G401.6 (cell line): ENCODE results near the gene MOB2.
"Not testable (repeated sequence)": the region's sequence is repeated elsewhere in the genome, so short reads cannot be mapped to it uniquely, and the experiment has no call there.

ENCODE experiments used
- FAIRE-seq: peaks from 2 replicates; lab custom pipeline; 2012; peaks lifted over from hg19 to GRCh38; lab: Jason Lieb, UNC

The MOB2 gene

DNA sequence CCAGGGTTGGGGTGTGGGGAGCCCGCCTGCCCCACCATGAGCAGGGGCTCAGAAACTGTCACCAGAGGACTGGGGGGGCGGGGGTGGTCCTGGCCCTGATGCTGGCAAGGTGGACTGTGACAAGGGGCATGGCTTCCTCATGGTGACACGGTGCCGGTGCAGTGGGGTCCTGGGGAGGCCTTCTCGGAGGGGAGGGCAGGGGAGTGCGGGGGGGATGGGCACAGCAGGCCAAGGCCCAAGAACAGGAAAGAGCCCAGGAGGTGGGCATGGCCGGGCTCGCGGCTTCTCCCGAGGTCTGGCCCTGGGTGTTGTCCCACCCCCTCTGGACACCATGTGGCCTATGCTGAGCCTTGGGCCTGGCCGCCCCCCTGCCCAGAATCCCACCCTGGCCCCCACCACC is 47.2 kb downstream of the MOB2 start:
- FAIRE-seq: no peak

GRCh38 chr11:1438967-1439330 is 47.6 kb downstream of the MOB2 start:
- FAIRE-seq: no peak

GRCh38 chr11:1438261-1438966 is 48.2 kb downstream of the MOB2 start:
- FAIRE-seq: no peak

GRCh38 chr11:1437500-1437899 is 49.1 kb downstream of the MOB2 start:
- no peak for FAIRE-seq

DNA sequence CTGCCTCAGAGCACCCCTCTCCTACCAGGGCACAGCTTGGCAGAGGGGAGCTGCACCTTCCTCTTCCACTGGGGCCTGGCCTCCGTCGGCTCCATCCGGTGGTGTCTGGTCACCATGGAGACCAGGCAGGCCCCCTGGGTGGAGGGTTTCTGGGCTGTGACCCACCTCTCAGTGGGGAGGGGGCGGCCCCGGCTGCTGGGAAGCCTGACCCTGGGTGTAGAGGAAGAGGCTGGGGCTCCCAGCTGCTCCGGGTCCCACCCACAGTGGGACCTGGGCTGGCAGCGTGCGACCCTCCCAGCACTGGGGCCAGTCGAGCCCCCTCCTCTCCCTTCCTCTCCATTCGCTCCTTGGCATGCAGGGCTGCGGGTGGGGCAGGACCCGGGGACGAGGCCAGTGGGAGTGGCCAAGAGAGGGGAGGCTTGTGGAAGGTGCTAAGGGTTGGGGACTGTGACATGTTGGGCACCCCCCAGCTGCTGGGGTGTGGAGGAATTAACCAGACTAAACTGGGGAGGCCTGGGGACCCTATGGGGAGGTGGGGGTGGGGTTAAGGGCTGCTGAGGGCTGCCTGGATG is 50.0 kb downstream of the MOB2 start:
- no peak for FAIRE-seq

- FAIRE-seq: no peak
Observed at GRCh38 chr11:1435820-1436467, 50.6 kb downstream of the MOB2 start.

DNA sequence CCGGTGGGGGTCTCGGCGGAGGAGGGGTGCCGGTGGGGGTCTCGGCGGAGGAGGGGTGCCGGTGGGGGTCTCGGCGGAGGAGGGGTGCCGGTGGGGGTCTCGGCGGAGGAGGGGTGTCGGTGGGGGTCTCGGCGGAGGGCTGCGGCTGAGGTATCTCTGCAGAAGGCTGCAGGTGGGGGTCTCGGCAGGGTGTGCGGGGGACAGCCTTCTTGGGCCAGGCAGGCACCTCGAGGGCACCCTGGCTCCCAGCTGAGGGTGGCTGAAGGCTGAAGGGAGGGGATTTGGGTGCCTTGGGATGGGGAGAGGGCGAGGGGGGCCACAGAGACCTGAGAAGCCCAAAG is 51.1 kb downstream of the MOB2 start:
- not testable (repeated sequence) for FAIRE-seq

DNA sequence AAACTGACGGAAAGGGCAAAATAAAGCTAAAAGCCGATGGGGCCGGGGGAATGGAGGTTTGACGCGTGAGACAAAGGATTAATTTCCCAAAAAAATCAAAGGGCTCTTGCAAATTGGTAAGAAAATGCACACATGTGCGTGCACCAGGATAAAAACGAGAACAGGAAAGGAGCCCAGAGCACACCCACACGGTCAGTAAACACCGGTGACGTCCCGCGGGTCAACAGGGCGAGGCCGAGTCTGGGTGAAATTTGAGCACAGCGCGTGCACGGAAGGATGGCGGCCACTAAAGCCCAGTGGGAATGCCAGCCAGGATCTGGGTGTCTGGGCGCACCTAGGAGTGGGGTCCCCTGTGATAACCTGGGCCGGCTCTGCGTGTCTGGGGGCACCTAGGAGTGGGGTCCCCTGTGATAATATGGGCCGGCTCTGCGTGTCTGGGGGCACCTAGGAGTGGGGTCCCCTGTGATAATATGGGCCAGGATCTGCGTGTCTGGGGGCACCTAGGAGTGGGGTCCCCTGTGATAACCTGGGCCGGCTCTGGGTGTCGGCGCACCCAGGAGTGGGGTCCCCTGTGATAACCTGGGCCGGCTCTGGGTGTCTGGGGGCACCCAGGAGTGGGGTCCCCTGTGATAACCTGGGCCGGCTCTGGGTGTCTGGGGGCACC is 52.5 kb downstream of the MOB2 start:
- no peak for FAIRE-seq

GRCh38 chr11:1433568-1433967 is 53.0 kb downstream of the MOB2 start:
- FAIRE-seq: no peak

GRCh38 chr11:1428762-1429316 is 57.7 kb downstream of the MOB2 start:
- FAIRE-seq: no peak

DNA sequence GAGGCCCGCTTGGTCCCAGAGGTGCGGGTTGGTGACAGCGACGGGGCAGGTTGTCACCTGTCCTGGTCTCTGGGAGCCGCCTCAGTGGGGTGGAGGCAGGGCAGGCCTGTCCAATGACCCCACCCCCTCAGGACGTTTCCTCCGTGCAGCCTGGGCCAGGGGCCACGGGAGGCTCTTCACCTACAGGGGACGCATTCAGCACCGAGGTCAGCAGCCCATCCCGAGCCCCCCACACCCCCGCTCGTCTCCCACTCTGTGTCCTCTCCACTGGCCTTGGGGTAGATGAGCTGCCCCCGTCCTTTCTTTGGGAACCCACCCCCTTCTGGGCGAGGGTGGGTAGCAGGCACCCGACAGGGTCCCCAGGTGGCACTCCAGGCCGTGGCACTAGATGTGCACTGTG is 61.1 kb downstream of the MOB2 start:
- no peak for FAIRE-seq

- no peak for FAIRE-seq
Observed at GRCh38 chr11:1425006-1425405, 61.6 kb downstream of the MOB2 start.

GRCh38 chr11:1423406-1423805 is 63.2 kb downstream of the MOB2 start:
- not testable (repeated sequence) for FAIRE-seq

GRCh38 chr11:1422981-1423380 is 63.6 kb downstream of the MOB2 start:
- FAIRE-seq: no peak

DNA sequence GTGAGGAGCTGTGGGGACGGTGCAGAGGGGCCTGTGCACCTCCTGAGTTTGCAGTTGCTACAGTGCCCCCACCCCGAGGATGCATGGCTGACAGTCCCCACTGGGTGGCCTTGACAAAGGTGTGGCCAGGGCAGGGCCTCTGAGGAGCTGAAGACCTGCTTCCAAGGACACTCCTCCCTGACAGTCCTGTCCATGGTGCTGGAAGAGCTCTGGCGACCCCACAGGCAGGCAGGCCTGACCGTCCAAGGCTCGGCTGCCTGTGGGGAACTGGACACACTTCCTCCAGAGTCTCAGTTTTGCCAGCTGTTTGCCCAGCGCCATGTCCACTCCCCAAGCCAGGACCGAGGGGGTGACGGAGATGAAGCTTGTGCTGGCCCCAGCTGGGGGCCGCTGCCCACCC is 64.1 kb downstream of the MOB2 start:
- FAIRE-seq: no peak

- no peak for FAIRE-seq
Observed at GRCh38 chr11:1421291-1421690, 65.3 kb downstream of the MOB2 start.

- no peak for FAIRE-seq
Observed at GRCh38 chr11:1419811-1420210, 66.8 kb downstream of the MOB2 start.
